SW 1271 (cell line): ENCODE measurements around the gene HID1.
A peak's percentile ranks its signal among the peaks of the same experiment; 100 is the strongest.

Experiments
- DNase-seq, 2 experiments: peaks; one replicate each; lab custom pipeline; 2025; lab: John Stamatoyannopoulos, UW

The HID1 gene

GRCh38 chr17:74947041-74947754 is 25.4 kb downstream of the HID1 start:
- DNase-seq = no peak

GRCh38 chr17:74946641-74947040 is 25.9 kb downstream of the HID1 start:
- DNase-seq = no peak

- DNase-seq = no peak
Observed at GRCh38 chr17:74945543-74945942, 27.0 kb downstream of the HID1 start.

GRCh38 chr17:74943808-74944522 is 28.6 kb downstream of the HID1 start:
- no peak for DNase-seq

- no peak for DNase-seq
Observed at GRCh38 chr17:74941128-74941725, 31.3 kb downstream of the HID1 start.

GRCh38 chr17:74939534-74939933 is 33.0 kb downstream of the HID1 start:
- DNase-seq = no peak

GRCh38 chr17:74938194-74938950 is 34.2 kb downstream of the HID1 start:
- DNase-seq = no peak

GRCh38 chr17:74937064-74938051 is 35.2 kb downstream of the HID1 start:
- DNase-seq = no peak

GRCh38 chr17:74936470-74936799 is 36.1 kb downstream of the HID1 start:
- no peak for DNase-seq

GRCh38 chr17:74935585-74936469 is 36.7 kb downstream of the HID1 start, which contains the start of gene OTOP3:
OTOP3 (plus strand) TSS chr17:74935898; CDS start chr17:74935922, 24 bp downstream.
- DNase-seq = no peak

- no peak for DNase-seq
Observed at GRCh38 chr17:74935048-74935447, 37.5 kb downstream of the HID1 start.

- no peak for DNase-seq
Observed at GRCh38 chr17:74930535-74931036, 42.0 kb downstream of the HID1 start.

GRCh38 chr17:74928786-74929185 is 43.8 kb downstream of the HID1 start:
- no peak for DNase-seq

GRCh38 chr17:74925242-74925641 is 47.3 kb downstream of the HID1 start:
- no peak for DNase-seq

- no peak for DNase-seq
Observed at GRCh38 chr17:74924250-74924948, 48.2 kb downstream of the HID1 start, which contains the start of gene OTOP2. OTOP2 (plus strand) TSS chr17:74924273; CDS start chr17:74924633, 360 bp downstream.

- DNase-seq = peak in 1 of 2 experiments; percentile 31
Observed at GRCh38 chr17:74923538-74924249, 48.9 kb downstream of the HID1 start.

GRCh38 chr17:74922694-74923537 is 49.6 kb downstream of the HID1 start, which contains the start of gene USH1G:
USH1G (minus strand) TSS chr17:74923255; CDS start chr17:74923073, 182 bp downstream.
- no peak for DNase-seq
